Stimulated activated memory B cell treated with anti-CD40 and anti-IgM and Interleukin-4, amounts not matched to agents 10 μg/mL and 1 μg/mL and 100 μg/mL, for 72 hours (primary cell): ENCODE data around the gene RUNX2.

Source experiments
- ATAC-seq: fragments of 150-1000 bp; cut with Tn5 transposase; 2 replicates; pipeline ENCODE4 v1.10.0; 2021
- H3K27ac Mint-ChIP-seq: one replicate; pipeline ENCODE4 v1.8.0; 2022; ENCODE audit warnings: mild to moderate bottlenecking, mixed read lengths
- H3K27me3 Mint-ChIP-seq: one replicate; pipeline ENCODE4 v1.8.0; 2022; ENCODE audit warnings: mixed read lengths
- H3K36me3 Mint-ChIP-seq: one replicate; pipeline ENCODE4 v1.8.0; 2022; ENCODE audit warnings: mixed read lengths
- H3K4me1 Mint-ChIP-seq: one replicate; pipeline ENCODE4 v1.8.0; 2022; ENCODE audit warnings: mixed read lengths
- H3K4me3 Mint-ChIP-seq: one replicate; pipeline ENCODE4 v1.8.0; 2022; ENCODE audit warnings: mild to moderate bottlenecking, moderate library complexity, mixed read lengths
- H3K9me3 Mint-ChIP-seq: one replicate; pipeline ENCODE4 v1.8.0; 2022; ENCODE audit warnings: mixed read lengths

The RUNX2 gene

DNA sequence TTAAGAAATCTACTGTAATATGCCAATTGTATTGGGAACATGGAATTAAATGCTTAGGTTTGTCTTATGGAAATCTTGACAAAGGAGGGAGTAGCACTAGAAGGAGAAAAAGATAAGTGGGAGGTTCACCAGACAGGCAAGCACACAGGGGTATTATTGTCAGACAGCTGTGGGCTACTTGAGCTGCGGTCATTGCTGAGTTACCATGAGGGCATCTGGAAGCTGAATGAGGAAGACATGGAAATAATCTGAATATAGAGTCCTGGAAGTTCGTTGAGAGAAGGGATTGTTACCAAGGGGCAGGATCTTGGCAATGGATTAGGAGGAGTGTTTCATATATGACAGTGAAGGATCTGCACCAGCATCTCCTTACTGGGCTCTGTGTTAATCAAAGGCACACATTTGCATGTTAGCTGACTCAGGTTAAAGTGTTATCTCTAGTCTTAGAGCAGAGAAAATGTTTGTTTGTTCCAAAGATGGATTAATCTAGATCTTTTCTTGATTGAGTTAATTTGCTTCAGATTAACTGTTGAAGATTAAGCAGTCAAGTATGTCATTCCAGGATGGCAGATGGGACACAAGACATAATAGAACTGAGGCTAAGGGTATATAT lies 102.6 kb downstream of the RUNX2 start:
- Mint-ChIP-seq H3K36me3 (no peaks in the 10 kb centered on the region), H3K27me3 (no peaks in the 10 kb centered on the region), H3K9me3 (no peaks in the 10 kb centered on the region), H3K4me1 (peaks cover 19% of the 10 kb centered on the region), H3K4me3 (no peak overlapping the region), H3K27ac (no peak overlapping the region)
- no peak for ATAC-seq

DNA sequence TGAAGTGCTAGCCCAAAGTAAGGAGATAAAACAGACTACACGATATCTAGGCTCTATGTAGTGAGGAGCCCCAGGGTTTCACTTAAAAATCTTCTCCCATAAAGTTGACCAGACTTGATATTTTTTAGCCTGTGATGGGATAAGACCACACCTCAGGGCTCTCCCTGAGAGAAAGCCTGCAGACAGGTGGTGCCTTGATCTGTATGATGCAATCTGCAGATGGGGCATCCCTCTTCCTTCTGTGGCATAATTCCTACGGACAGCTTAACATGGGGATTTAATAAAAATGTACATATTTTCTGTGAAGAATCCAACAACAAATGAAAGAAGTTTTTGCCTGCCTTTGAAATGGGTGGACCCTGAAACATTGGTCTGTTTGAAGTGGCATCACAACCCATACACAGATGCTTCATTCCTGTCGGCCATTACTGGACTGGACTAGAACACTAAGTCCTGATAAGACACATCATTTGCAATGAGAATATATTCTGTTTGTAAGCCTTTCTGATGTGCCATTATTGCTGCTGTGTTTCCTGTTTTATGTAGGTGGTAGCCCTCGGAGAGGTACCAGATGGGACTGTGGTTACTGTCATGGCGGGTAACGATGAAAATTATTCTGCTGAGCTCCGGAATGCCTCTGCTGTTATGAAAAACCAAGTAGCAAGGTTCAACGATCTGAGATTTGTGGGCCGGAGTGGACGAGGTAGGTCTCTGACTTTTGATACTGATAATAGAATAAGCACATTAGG lies 103.4 kb downstream of the RUNX2 start:
- Mint-ChIP-seq H3K36me3 (no peaks in the 10 kb centered on the region), H3K9me3 (no peaks in the 10 kb centered on the region), H3K4me3 (no peak overlapping the region), H3K27ac (no peak overlapping the region), H3K27me3 (no peaks in the 10 kb centered on the region), H3K4me1 (peaks cover 21% of the 10 kb centered on the region)
- ATAC-seq: no peak

DNA sequence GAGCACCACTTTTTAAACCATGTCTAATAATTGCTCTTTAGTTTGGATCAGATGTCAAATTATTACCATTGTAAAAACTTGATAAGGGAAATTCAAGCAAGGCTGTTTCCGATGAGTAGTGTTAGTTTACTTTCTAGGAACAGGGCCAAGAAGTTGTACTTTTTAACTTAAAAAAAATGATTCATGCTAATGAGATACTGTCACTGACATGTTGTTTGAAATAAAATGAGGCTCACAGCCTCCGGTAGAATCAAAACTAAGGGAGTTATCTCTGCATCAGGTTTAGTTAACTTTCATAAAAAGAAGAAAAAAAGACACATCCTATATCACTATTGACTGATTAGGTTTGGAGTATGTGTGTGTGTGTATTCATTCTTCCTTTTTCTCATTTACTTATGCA lies 104.8 kb downstream of the RUNX2 start:
- peaks cover 27% of the 10 kb centered on the region for H3K4me1 Mint-ChIP-seq
- no peaks in the 10 kb centered on the region for H3K36me3 Mint-ChIP-seq
- H3K27ac Mint-ChIP-seq: no peak overlapping the region
- H3K27me3 Mint-ChIP-seq: no peaks in the 10 kb centered on the region
- H3K4me3 Mint-ChIP-seq: no peak overlapping the region
- H3K9me3 Mint-ChIP-seq: no peaks in the 10 kb centered on the region
- no peak for ATAC-seq

DNA sequence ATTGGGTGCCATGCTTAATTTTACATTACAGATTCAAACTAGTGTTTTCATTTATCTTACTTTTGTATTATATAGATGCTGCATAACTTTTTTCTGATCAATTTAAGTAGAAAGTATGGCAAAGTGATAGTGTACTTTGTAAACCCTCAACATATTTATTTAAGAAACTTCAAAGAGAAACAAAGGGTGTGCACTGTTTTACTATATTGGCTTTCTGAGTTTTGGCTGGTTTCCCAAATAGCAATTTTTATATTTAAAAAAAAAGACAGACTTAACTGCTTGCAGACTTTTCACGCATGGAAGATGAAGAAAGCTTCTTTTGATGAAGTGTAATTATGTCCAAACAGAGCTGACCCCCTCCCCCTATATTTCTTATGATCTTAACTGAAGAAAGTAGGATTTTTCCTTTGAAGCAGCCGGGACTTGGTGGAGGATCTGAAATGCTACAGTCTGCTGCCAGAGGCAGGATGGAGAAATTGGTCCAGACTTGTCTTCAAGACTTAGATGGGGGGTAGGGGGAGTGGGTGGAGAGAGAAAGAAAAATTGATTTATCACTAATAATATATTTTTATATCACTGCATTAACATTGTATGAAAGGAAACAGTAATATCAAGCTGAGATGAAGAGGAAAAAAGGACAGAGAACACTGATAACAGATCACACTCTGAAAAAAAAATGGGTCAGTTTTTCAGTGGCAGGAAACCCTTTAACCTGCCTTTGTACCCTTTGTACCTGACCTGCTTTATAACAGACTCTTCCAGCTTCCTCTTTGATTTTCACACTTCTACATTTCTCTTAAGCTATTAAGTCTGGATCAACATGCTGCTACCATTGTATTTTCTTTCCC lies 105.6 kb downstream of the RUNX2 start:
- Mint-ChIP-seq H3K27ac (peak overlapping the region; percentile 35), H3K4me1 (peaks cover 22% of the 10 kb centered on the region), H3K9me3 (no peaks in the 10 kb centered on the region), H3K36me3 (no peaks in the 10 kb centered on the region), H3K27me3 (no peaks in the 10 kb centered on the region), H3K4me3 (no peak overlapping the region)
- no peak for ATAC-seq

DNA sequence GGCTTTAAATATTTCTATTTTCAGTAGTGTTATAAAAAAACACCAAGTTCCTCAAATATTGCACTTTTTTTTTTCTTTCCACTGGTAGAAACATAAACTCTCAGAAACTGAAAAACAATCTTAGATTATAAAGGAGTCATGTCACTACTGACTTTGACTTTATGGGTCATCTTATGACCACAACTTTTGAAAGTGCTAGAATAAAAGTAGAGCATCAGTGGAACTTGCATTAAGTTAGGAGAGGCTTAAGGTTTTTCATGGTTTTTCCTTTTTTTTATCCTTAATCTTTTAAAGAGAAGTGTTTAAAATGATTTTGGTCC lies 106.2 kb downstream of the RUNX2 start:
- no peaks in the 10 kb centered on the region for H3K9me3 Mint-ChIP-seq
- H3K27ac Mint-ChIP-seq: peak overlapping the region; percentile 35
- no peaks in the 10 kb centered on the region for H3K27me3 Mint-ChIP-seq
- H3K4me1 Mint-ChIP-seq: peaks cover 22% of the 10 kb centered on the region
- no peak overlapping the region for H3K4me3 Mint-ChIP-seq
- no peaks in the 10 kb centered on the region for H3K36me3 Mint-ChIP-seq
- no peak for ATAC-seq

DNA sequence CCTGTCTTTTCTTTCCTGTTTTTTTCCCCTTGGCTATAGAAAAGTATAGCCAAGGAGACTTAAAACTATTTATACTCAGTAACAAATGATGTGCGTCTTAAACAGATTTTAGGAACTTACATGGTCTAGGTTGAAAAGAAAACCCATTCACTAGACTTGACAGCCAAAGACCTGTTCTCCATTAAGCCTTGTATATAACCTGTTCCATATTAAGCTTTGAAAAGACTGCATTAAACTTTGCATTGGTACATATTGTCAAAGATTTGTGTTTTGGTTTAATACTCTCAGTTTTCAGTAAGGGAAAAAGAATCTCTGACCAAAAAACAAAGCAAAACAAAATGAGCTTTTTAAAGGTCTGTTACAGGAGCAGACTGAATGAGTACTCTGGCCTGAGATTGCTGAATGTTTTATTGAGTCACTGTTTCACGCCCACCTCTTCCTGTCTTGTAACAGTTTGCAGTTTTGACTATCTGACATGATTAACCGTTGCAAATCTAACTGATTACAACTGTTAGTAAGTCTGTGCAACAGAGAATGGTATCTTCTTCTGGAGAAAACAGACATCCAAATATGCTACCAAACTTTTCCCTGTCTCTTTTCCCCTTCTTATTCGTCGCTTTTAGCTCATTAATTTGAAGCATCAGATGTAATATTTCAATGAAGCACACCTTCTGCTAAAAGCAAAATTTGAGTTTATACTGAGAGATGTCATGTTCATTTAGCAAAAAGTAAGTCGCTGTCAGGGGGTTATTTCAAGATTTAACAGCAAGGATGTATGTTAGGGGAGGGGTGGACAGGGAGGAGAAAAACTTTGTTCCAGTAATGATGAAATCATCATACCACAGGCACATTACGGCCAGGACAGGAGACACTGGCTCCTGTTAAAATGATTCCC lies 108.7 kb downstream of the RUNX2 start:
- H3K36me3 Mint-ChIP-seq: no peaks in the 10 kb centered on the region
- peak; percentile 58 for ATAC-seq
- H3K4me1 Mint-ChIP-seq: peaks cover 19% of the 10 kb centered on the region
- H3K4me3 Mint-ChIP-seq: no peak overlapping the region
- no peaks in the 10 kb centered on the region for H3K9me3 Mint-ChIP-seq
- H3K27me3 Mint-ChIP-seq: no peaks in the 10 kb centered on the region
- no peak overlapping the region for H3K27ac Mint-ChIP-seq

DNA sequence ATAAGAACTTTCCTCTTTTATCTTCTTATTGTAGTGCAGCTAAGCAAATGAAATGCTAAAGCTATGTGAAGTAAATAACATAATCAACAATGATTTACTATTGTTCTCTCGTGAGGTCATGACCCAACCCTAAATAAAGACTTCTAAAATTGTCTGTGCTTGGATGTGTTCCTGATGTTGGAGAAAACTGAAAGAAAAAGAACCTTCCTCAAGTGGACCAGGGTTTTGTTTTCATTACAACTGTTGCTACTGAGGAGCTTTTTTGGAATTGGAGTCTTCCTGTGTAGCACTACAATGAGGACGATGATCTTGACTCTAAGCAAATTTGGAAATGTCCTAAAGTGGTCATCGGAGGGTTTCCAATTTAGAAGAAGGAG lies 109.3 kb downstream of the RUNX2 start:
- H3K27me3 Mint-ChIP-seq: no peaks in the 10 kb centered on the region
- no peak overlapping the region for H3K4me3 Mint-ChIP-seq
- H3K9me3 Mint-ChIP-seq: no peaks in the 10 kb centered on the region
- H3K27ac Mint-ChIP-seq: no peak overlapping the region
- no peaks in the 10 kb centered on the region for H3K36me3 Mint-ChIP-seq
- peaks cover 16% of the 10 kb centered on the region for H3K4me1 Mint-ChIP-seq
- no peak for ATAC-seq

DNA sequence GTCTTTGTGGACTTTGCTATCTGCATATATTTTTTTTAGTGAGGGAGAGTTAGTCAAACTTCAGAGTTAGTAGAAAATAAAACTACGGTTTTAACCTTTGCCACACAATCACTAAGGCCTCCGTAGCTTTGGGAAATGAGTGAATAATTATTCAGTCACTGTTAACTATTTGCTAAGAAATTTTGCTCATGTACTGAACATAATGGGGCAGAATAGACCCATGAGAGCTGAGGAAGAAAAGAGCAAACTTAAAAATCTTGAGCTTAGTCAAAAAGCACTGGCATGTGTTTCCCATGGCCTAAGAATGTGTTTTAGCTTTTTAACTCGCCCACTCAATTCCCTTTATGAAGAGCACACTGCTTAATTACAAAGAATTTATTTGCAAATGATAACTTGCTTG lies 110.0 kb downstream of the RUNX2 start:
- H3K36me3 Mint-ChIP-seq: no peaks in the 10 kb centered on the region
- no peaks in the 10 kb centered on the region for H3K9me3 Mint-ChIP-seq
- H3K27ac Mint-ChIP-seq: no peak overlapping the region
- no peaks in the 10 kb centered on the region for H3K27me3 Mint-ChIP-seq
- H3K4me1 Mint-ChIP-seq: peaks cover 16% of the 10 kb centered on the region
- no peak overlapping the region for H3K4me3 Mint-ChIP-seq
- ATAC-seq: no peak

DNA sequence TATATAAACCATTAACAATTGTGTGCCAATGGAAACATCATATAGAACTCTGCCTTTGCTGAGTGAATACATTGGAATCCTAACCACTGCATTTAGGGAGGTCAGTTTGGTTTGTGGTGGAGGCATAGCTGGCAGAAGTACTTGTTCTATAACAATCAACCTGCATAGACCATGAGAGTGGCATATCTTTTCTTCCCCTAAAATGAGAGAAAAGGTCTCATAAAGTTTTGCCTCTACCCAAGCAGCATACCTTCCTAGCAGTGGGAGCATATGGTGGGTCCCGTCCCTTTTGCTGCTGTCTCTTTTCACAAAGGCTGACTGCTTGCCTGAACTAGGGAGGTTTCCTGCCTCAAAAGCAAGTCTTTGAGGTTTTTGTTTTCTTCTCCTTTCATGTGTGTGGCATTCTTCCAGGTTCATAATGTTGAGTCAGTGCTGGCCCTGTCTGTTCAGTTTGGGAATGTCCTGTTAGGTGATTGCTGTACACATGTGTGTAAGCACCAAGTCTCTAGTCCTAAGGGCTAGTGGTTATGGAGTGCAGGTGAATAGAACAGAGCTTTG lies 110.8 kb downstream of the RUNX2 start:
- Mint-ChIP-seq H3K27me3 (no peaks in the 10 kb centered on the region), H3K4me1 (peaks cover 16% of the 10 kb centered on the region), H3K36me3 (no peaks in the 10 kb centered on the region), H3K27ac (no peak overlapping the region), H3K9me3 (no peaks in the 10 kb centered on the region), H3K4me3 (no peak overlapping the region)
- no peak for ATAC-seq

- Mint-ChIP-seq H3K27me3 (no peaks in the 10 kb centered on the region), H3K36me3 (no peaks in the 10 kb centered on the region), H3K4me1 (peaks cover 11% of the 10 kb centered on the region), H3K27ac (no peak overlapping the region), H3K9me3 (no peaks in the 10 kb centered on the region), H3K4me3 (no peak overlapping the region)
- no peak for ATAC-seq
Observed at GRCh38 chr6:45439459-45439858, 111.3 kb downstream of the RUNX2 start.

DNA sequence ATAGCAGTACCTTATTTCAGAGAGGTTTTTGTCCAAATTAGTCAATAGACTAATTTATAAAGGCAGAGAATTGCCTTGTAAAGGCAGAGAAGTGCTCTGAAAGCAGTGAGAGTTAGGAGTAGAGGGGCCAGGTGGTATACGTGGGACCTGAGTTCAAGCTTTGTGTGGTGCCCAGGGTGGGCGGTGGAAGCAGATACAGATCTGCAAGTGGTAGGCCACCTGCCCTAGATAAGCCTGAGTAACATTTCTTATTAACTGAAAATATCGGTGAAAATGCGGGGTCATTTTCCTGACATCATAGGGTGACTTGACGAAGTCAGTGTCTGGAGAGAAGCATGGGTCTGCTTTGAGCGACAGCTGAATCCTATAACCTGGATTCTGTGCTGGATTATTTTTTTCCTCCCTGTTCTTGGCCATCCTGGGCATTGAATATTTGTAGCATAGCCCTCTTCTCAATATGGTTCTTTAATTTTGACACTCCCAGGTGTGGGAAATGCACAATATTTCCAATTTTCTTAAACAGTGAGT lies 111.8 kb downstream of the RUNX2 start:
- Mint-ChIP-seq H3K9me3 (no peaks in the 10 kb centered on the region), H3K27ac (no peak overlapping the region), H3K36me3 (no peaks in the 10 kb centered on the region), H3K4me1 (peaks cover 10% of the 10 kb centered on the region), H3K27me3 (no peaks in the 10 kb centered on the region), H3K4me3 (no peak overlapping the region)
- ATAC-seq: no peak

GRCh38 chr6:45441851-45442453 lies 113.8 kb downstream of the RUNX2 start:
- Mint-ChIP-seq H3K36me3 (no peaks in the 10 kb centered on the region), H3K27ac (no peak overlapping the region), H3K4me1 (peaks cover 4% of the 10 kb centered on the region), H3K9me3 (no peaks in the 10 kb centered on the region), H3K27me3 (peaks cover under 1% of the 10 kb centered on the region), H3K4me3 (no peak overlapping the region)
- ATAC-seq: no peak

DNA sequence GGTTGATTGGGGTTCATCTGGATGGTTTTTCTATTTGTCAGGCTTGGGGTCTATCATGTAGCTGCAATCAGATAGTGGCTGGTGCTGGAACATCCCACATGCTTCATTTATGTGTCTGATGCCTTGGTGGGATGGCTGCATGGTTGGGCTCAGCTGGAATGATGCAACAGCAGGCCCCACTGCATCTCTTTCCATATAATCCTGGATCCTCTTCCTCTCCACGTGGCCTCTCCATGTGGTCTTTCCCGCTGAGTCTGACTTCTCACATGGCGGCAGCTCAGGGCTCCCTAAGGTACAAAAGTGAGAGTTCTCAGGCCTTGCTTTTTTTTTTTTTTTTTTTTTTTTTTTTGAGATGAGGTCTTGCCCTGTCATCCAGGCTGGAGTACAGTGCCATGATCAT lies 114.6 kb downstream of the RUNX2 start:
- Mint-ChIP-seq H3K4me3 (no peak overlapping the region), H3K4me1 (no peaks in the 10 kb centered on the region), H3K36me3 (no peaks in the 10 kb centered on the region), H3K9me3 (no peaks in the 10 kb centered on the region), H3K27me3 (peaks cover 8% of the 10 kb centered on the region), H3K27ac (no peak overlapping the region)
- no peak for ATAC-seq

GRCh38 chr6:45445364-45445748 lies 117.2 kb downstream of the RUNX2 start:
- no peak for ATAC-seq
- peaks cover 22% of the 10 kb centered on the region for H3K27me3 Mint-ChIP-seq
- no peak overlapping the region for H3K27ac Mint-ChIP-seq
- no peaks in the 10 kb centered on the region for H3K36me3 Mint-ChIP-seq
- no peak overlapping the region for H3K4me3 Mint-ChIP-seq
- H3K9me3 Mint-ChIP-seq: peaks cover under 1% of the 10 kb centered on the region
- H3K4me1 Mint-ChIP-seq: no peaks in the 10 kb centered on the region
